Stimulated activated CD8-positive, alpha-beta memory T cell treated with anti-CD3 and anti-CD28 coated beads, Interleukin-4, amount 100 ng/mL, for 24 hours (primary cell): ENCODE data around the gene TCTN2.

Experiments
- DNase-seq: peaks from one replicate; pipeline ENCODE4 v3.0.0-alpha.2; 2020; ENCODE audit warnings: low read depth

The TCTN2 gene

DNA sequence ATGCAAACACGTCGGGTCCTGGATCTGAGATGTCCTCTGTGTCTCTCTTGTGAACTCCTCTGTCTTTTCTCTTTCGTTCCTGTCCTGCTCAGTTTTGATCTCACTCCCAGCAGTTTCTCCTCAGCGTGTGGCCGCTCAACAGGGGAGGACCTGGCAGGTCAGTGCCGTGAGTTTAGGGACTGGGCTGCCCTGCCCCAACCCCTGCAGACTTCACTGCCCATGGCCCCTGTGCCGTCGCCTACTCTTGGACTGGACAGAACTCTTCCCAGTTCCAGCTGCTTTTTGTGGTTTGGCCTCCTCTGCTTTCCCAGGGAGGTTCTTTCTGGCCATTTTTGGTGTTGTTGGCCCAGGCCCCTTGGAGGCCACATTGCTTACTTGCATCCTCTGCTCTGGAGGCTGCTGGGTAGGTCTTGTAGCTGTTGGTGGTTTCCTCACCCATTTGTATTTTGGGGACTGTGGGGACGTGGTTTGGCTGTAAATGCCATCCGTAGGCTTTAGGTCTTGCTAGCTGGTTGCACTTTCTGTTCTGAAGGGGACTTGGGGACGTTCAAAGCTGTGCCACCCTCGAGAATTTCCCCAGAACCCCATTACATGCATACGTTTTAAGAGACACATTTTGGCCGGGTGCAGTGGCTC is 71.1 kb downstream of the TCTN2 start:
- DNase-seq, result peak; percentile 11

DNA sequence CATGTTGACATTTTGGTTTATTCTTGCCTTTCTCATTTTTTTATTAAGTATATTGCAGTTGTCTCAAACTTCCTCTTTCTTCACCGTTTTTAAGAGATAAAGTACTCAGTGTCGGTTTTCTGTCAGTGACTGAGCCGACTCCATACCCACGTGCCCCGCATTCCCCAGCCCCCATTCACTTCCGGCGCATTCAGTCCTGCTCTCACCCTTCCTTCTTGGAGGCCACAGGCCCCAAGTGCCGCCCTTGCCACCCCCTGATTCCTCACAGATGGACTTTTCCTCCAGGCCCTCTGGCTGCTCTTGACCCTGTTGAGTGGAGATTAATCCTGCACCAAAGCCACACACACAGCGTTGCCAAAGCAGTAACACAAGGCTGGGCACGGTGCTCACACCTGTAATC is 72.1 kb downstream of the TCTN2 start:
- DNase-seq, result no peak

DNA sequence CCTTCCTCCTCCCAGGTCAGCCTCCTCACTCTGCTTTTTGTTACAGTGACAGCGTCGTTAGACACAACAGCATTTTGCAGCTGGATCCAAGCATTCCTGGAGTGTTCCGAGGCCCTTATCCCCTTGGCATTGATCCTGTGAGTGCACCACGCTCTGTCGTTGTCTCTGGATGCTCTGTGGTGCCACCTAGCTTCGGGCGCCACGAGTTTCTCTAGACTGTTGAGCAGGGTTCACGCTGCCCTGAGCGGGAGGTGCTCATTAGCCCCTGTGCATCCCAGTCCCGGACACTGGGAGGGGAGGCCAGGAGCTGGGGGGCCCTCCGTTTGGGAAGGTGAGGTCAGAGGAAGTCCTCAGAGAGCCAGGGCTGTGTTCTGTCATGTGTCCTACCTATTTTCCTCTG is 73.9 kb downstream of the TCTN2 start:
- DNase-seq, result no peak

DNA sequence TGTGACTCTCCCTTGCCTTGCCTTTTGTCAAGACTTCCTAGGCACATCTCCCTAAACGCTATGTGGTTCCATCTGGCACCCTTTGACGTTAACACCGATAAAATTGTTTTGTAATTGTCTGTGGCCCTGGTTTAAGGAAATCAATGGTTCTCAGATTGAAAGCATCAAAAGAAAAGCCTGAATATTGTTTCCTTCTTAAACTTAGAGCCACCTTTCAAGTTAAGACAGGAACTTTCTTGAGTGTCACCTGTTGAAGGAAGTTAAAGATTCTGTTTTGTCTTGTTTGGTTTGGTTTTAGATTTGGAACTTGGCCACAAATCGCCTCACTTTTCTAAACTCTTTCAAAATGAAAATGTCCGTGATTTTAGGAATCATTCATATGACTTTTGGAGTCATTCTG is 76.4 kb downstream of the TCTN2 start:
- no peak for DNase-seq

DNA sequence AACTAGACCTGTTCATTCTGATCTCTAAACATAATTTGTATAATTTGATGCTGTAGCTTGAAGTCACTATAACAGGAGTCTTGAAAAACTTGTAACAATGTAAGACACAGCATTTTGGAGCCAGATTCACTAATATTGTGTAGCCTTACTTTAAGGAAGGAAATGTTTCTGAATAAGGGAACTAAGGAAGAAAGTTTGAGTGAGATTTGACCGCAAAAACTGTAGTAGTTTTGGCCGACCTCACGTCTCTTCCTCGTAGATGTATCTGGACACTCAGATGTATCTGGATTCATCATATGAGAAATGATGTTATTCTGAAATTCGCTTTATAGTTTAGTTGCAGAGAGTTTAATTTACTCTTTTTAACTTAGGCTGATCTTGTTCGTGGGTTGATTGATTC is 77.2 kb downstream of the TCTN2 start:
- no peak for DNase-seq

DNA sequence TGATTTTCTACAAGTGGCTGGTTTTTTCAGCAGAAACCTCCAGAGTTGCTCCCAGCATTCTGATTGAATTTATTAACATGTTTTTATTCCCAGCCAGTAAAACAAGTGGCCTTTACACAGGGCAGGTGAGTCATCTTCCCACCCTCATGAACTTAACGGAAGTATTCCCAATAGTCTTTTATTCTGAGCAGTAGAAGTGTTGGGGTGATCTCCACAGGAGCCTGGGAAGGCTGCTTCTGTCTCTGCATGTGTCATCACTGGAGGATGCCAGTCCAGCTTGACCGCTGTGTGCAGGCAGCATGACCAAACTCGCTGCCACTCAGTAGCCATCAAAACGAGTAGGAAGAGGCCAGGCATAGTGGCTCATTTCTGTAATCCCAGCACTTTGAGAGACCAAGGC is 77.7 kb downstream of the TCTN2 start:
- no peak for DNase-seq

DNA sequence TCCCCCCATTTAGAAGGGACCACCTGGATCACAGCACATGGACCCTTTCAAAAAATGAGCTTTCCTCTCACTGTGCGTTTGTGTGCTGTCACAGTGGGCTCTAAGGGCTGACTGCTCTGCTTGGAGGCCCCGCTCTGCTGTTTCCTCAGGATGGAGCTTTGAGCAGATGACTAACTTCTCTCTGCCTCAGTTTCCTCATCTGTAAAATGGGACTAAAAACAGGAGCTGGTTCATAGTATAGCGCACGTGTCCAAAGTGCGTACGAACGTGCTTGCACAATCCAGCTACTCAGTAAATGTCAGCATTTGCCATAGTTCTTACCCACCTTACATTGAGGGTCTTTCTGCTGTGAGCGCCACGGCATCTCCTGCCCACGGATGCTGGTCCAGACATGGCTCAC is 78.4 kb downstream of the TCTN2 start:
- DNase-seq, result no peak

DNA sequence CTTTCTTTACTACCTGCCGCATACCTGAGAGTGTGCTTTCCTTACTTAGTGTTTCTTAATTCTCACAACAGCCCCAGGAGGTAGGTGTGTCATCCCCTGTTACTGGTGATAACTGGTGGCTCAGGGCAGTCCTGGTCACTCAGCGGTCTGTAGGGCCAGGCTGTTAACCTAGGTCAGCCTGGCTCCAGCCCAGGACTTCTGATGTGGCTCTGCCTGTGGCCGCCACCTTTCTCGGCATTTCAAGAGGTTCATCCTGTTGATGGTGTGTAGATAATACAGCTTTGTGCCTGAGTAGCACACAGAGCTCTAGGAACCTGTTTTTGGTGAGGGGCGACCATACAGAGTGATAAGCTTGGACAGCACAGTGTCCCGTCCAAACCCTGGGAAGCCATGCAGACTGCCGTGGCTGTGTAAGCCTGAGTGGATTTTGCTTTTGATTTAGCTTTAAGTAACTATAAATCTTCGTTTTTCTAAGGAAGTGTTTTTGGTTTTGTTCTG is 79.3 kb downstream of the TCTN2 start:
- no peak for DNase-seq

DNA sequence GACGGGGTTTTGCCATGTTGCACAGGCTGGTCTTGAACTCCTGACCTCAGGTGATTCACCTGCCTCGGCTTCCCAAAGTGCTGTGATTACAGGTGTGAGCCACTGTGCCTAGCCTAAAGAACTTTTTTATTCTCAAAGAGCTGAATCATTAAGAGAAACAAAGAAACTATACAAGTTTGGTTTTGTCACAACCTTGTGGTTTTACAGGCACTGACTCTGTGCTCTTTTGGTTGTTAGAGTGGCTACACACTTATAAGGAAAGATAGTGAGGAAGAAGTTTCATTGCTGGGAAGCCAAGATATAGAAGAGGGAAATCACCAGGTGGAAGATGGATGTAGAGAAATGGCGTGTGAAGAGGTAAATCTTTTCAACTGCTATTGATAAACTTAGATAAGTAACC is 81.1 kb downstream of the TCTN2 start:
- no peak for DNase-seq

DNA sequence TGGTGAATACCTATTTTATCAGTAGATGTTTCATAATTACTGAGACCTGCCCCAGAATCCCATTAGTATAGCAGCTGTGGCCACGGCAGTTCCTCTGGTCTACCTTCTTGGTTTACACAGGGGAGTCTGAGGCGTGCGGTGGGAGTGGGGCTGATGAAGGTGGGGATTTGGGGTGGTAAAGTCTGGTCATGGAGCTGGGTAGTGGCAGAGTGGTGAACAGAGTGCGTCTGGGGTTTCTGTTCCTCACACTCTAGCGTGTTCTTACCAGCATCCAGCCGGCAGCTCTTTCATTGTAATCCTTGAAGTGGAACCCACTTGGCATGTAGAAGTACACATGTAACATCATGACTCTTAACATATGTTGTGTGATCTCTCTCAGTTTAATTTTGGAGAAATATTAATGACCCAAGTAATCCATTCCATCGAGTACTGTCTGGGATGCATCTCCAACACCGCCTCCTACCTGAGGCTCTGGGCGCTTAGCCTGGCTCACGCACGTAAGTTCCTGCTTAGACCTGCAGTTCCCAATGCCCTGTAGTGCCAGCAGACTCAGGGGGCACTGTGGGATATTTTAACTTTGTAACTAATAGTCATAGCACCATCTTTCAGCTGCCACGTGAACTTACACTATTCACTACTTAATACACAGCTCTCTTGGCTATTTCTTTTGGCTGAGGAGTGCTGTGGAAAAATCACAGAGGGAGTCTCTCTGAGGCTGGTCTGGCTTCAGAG is 83.3 kb downstream of the TCTN2 start:
- DNase-seq, result no peak

DNA sequence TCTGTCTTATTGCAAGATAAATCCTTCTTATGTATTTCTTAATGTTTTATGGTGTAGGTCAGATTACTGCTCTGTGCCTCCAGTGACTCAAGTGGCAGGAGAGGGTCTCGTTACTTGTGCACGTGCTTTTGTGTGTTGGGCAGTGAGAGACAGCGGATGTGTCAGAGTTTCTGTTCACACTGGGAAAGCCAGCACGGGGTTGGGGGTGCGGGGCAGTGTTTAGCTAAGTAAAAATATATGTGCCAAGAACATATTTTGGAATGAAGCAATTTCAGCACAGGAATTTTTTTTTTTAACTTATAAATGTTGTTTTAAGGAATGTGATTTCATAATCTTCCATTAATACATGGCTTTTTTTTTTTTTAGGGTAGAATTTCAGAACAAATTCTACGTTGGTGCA is 86.6 kb downstream of the TCTN2 start:
- DNase-seq, result no peak
